ENCODE results near the gene FNTB.
"Not testable (repeated sequence)": the region's sequence is repeated elsewhere in the genome, so short reads cannot be mapped to it uniquely, and the experiment has no call there.

FNTB gene

GRCh38 chr14:65080960-65081747 lies 94.5 kb downstream of the FNTB start:
- DNase-seq (ENCODE audit: low read depth in 2 of 2, low spot score in 1 of 2), result no peak

DNA sequence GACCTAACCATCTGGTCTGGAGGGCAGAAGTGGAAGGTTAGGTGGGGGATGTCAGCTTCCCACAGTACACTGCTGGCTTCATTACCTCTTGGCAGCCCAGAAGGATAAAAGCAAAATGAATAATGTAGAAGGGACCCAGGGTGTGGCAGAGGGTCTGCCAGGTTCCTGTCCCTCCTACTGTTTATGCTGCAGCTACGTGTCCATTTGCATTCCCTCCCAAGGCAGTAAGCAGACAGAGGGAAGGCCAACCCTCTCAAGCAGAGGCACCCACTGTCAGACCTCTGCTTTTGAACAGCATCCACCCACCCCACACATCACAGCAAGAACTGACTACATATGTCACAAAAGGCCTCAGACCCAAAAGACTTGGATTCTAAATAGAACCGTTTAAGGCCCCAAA lies 96.2 kb downstream of the FNTB start:
- no peak for DNase-seq (ENCODE audit: low read depth in 2 of 2, low spot score in 1 of 2)

GRCh38 chr14:65084554-65085505 lies 98.1 kb downstream of the FNTB start:
- no peak for DNase-seq (ENCODE audit: low read depth in 2 of 2, low spot score in 1 of 2)

DNA sequence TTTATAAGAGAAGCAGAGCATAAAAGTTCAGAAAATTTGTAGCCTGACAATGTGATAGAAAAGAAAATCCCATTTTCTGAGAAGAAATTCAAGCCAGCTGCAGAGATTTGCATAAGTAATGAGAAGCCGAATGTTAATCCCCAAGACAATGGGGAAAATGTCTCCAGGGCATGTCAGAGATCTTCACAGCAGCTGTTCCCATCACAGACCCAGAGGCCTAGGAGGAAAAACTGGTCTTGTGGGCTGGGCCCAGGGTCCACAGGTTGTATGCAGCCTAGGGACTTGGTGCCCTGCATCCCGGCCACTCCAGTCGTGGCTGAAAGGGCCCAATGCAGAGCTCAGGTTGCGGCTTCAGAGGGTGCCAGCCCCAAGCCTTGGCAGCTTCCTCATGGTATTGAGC lies 100.0 kb downstream of the FNTB start:
- DNase-seq (ENCODE audit: low read depth in 2 of 2, low spot score in 1 of 2), result not testable (repeated sequence)

- not testable (repeated sequence) for DNase-seq (ENCODE audit: low read depth in 2 of 2, low spot score in 1 of 2)
These were observed 101.1 kb downstream of the FNTB start for GRCh38 chr14:65087835-65088234.

DNA sequence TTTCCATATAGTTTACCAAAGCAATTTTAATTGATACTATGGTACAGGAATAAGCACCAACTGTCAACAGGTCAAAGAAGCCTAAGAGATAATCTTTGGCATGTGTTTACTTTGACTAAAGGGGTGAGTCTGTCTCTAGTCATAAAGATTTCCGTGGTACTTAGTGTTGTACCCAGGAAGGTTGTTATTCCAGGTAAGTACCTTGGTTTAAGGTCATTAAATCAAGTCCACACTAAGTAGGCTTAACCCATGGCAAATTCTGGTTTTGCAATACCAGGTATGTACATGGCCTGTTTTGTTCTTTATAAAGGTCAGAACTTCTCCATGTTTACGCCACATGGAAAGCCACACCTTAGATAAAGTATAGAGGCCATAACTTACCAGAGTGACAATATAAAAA lies 105.7 kb downstream of the FNTB start:
- DNase-seq (ENCODE audit: low read depth in 2 of 2, low spot score in 1 of 2), result no peak

DNA sequence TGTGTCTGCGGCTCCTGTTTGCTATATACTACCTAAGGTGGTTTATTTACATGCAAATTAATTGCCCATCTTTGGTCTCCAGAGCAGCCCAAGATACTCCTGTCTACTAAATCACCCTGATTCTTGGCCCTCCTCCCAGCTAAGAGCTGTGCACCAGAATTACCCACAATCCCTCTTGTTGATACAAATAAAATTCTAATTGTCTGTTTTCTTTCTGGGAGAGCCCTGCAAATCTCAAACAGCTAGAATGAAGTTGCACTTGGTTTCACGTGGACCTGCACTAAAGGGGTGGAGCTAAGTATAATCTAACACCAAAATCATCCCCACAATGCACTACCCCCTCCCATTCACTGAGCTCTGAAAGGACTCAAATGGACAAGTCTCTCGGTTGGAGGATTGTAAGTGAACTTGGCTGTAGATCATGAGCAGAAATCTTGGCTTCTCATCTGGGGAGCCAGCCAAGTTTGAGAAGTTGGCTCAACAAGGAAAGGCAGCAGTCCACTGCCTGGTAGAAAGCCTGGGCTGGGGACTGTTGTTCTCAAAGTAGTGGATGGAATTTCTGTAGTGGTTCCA lies 109.0 kb downstream of the FNTB start:
- no peak for DNase-seq (ENCODE audit: low read depth in 2 of 2, low spot score in 1 of 2)

DNA sequence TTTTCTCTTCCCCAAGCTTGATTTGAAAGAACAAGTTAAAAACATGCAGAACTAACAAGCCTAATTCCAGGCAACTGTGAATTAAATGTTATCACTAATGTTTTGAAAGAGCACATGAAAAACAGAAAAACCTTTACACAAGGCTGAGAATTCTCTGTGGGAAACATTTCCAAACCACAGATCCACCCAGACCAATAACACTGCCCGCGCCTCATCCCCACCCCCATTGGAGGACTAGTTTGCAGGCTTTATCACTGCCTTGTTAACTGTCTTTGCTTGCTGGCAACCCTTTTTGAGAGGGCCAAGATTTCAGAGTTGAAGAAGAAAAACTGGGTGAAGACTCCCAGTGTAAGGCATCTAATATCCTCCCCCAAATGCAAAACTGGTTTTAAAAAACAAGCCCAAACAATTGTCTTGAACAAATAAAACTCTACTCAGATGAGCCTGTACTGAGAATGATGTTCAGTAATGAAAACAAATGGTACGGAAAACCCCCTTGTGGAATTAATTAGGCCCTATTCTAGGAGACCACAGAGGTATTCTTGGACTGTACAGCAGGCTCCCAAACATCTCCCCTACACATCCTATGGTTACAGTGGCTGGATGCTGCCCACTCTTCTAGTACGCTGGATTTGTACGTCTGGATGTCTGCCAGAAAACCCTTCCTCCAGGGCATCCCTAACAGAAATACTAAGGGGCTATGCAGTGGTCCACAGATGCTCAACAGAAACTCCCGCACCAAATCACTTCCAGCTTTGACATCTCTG lies 109.8 kb downstream of the FNTB start:
- DNase-seq (ENCODE audit: low read depth in 2 of 2, low spot score in 1 of 2), result no peak

GRCh38 chr14:65098586-65098985 lies 111.9 kb downstream of the FNTB start:
- no peak for DNase-seq (ENCODE audit: low read depth in 2 of 2, low spot score in 1 of 2)

DNA sequence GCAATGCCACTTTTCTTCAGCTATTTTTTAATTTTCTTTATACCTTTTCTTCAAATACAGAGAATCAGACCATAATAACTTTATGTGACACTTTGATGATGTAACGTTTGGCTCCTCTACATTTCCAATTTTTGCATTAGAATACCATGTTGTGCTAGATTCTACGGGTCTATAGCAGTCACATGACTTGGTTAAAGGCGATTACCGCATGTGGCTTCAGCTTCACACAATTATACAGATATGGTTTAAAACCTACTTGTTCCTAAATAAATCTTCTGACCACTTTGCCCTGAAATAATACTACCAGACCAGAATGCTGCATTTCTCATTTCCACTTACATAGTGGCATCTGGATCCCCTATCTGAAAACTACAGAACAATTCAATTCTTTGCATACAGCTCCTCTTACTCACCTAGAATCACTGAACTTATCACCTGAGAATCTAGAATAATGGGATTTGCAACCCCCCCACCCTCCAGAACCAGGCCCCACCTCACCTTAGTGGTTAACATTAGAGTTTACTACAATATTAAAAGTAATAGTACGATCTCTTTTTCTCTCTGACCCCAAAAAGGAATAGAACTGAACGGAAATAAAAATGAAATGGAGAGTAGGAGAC lies 114.3 kb downstream of the FNTB start:
- DNase-seq (ENCODE audit: low read depth in 2 of 2, low spot score in 1 of 2), result no peak

GRCh38 chr14:65101631-65102440 lies 115.1 kb downstream of the FNTB start:
- DNase-seq (ENCODE audit: low read depth in 2 of 2, low spot score in 1 of 2), result peak; percentile 2 to 3

- DNase-seq (ENCODE audit: low read depth in 2 of 2, low spot score in 1 of 2), result peak; percentile 88 to 96
These were observed 115.9 kb downstream of the FNTB start, which contains the start of gene MAX for GRCh38 chr14:65102441-65103149. Gene MAX, minus strand, starts transcription at chr14:65102517. Its CDS starts 178 bp downstream, at chr14:65102339.

- DNase-seq (ENCODE audit: low read depth in 2 of 2, low spot score in 1 of 2), result no peak
These were observed 116.6 kb downstream of the FNTB start for GRCh38 chr14:65103150-65103760.

DNA sequence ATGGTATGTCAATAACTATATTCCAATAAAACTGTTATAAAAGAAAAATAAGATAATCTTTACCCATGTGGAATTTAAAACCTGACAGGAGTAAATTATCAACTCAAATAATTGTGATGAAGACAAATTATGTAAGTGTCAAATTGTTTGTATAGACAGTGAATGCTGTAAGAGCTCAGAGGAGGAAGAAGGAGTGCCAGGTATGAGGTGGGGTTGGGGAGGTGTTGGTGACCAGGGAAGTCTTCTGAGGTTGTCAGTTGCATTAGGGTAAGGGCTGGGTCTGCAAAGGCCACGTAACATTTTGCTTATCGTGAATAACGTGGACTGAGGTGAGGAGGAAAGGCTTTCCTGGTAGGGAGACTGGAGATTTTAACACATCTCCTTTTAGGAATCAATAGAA lies 118.1 kb downstream of the FNTB start:
- no peak for DNase-seq (ENCODE audit: low read depth in 2 of 2, low spot score in 1 of 2)

- DNase-seq (ENCODE audit: low read depth in 2 of 2, low spot score in 1 of 2), result no peak
These were observed 119.6 kb downstream of the FNTB start for GRCh38 chr14:65106316-65106715.

- no peak for DNase-seq (ENCODE audit: low read depth in 2 of 2, low spot score in 1 of 2)
These were observed 120.0 kb downstream of the FNTB start for GRCh38 chr14:65106736-65107135.

GRCh38 chr14:65107200-65107599 lies 120.5 kb downstream of the FNTB start:
- no peak for DNase-seq (ENCODE audit: low read depth in 2 of 2, low spot score in 1 of 2)

DNA sequence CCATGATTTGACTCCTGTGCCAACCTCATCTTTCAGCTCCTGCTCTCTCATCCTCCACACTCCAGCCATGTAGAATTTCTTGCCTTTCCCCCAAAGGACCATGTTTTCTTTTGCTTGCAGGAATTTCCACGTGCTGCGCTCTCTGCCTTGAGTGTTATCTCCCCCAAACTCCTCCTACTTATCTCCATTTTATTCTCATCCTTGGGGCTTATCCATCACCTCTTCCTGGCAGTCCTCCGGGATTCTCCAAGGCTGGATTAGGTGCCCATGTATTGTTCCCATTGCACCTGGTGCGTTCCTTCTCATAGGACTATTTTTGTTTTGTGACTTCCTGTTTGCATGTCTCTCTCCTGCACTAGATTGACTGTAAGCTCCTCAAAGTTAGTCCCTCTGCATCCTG lies 122.7 kb downstream of the FNTB start:
- no peak for DNase-seq (ENCODE audit: low read depth in 2 of 2, low spot score in 1 of 2)

DNA sequence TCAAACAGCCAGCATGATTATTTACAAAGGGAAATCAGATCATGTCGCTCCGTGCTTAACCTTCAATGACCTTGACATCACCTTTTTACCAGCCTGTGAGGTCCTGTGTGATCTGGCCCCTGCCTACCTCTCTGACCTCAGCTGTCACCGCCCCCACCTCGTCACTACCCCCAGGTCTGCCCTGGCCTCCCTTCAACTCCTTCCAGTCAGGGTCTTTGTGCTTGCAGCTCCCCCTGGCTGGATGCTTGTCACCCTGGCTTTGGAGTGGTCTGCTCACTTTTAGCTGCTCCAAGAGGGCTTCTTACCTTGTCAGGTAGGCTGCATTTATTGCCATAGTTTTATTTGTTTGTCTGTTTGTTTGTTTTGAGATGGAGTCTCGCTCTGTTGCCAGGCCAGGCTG lies 123.8 kb downstream of the FNTB start:
- no peak for DNase-seq (ENCODE audit: low read depth in 2 of 2, low spot score in 1 of 2)

All from stimulated activated CD8-positive, alpha-beta memory T cell treated with anti-CD3 and anti-CD28 coated beads, Interleukin-4, amount 100 ng/mL, for 1 hour (primary cell).